Lower leg skin (tissue), 3 donors: Measurements from ENCODE around the gene FAS.

Experiments
- CTCF ChIP-seq, 3 donors: fragments of 450-650 bp; IDR thresholded peaks; one replicate each; pipeline ENCODE4 v1.5.1; 2016; ENCODE audit warnings: antibody characterized with exemption in 3 of 3, mild to moderate bottlenecking in 3 of 3, moderate library complexity in 2 of 3
- POLR2A ChIP-seq, 2 donors: fragments of 450-650 bp; IDR thresholded peaks; one replicate each; pipeline ENCODE4 v1.6.1; 2016 to 2017; ENCODE audit warnings: antibody characterized with exemption in 2 of 2, mild to moderate bottlenecking in 1 of 2, moderate library complexity in 1 of 2

- TF ChIP-seq CTCF (IDR thresholded peaks at IDR 0.05) (no peak), POLR2A (IDR thresholded peaks at IDR 0.05) (no peak)
Measured at GRCh38 chr10:88982366-88982765, 8.2 kb upstream of the FAS start.
